Natural killer cell treated with Interleukin-12 subunit alpha and Interleukin-12 subunit beta and Interleukin-15 and Interleukin-18, amount 100 ng/mL, for 72 hours (primary cell): Measurements from ENCODE around the gene RPL36. TPM values are rescaled to one million over a fixed set of nuclear protein-coding genes. Genes with fewer than 3 reads are reported as not detected.
A peak's percentile ranks its signal among the peaks of the same experiment; 100 is the strongest.
"Not testable (repeated sequence)": the region's sequence is repeated elsewhere in the genome, so short reads cannot be mapped to it uniquely, and the experiment has no call there.

Experiments used
- ATAC-seq, 2 donors: fragments of 150-1000 bp; cut with Tn5 transposase in 1 of 2; sonication (Bioruptor Pico), chemical (Tn5 transposase) in 1 of 2; 2 replicates each; pipeline ENCODE4 v1.10.0; 2021
- DNase-seq: peaks from one replicate; pipeline ENCODE4 v3.0.0; 2022; ENCODE audit warnings: low spot score
- H3K27ac Mint-ChIP-seq, 2 donors: 1 replicate in 1 of 2; 2 replicates in 1 of 2; pipeline ENCODE4 v1.8.0; 2022; ENCODE audit warnings: mixed read lengths in 2 of 2, mild to moderate bottlenecking in 1 of 2, moderate library complexity in 1 of 2
- H3K27me3 Mint-ChIP-seq, 2 donors: 1 replicate in 1 of 2; 2 replicates in 1 of 2; pipeline ENCODE4 v1.8.0; 2022; ENCODE audit warnings: mixed read lengths in 2 of 2
- H3K36me3 Mint-ChIP-seq: one replicate; pipeline ENCODE4 v1.8.0; 2022; ENCODE audit warnings: mixed read lengths
- H3K4me1 Mint-ChIP-seq, 2 donors: 1 replicate in 1 of 2; 2 replicates in 1 of 2; pipeline ENCODE4 v1.8.0; 2022; ENCODE audit warnings: low read depth in 2 of 2, mixed read lengths in 2 of 2, mild to moderate bottlenecking in 1 of 2
- H3K4me3 Mint-ChIP-seq: one replicate; pipeline ENCODE4 v1.8.0; 2022; ENCODE audit warnings: mixed read lengths
- H3K9me3 Mint-ChIP-seq: 2 replicates; pipeline ENCODE4 v1.8.0; 2022; ENCODE audit warnings: mixed read lengths
- total RNA-seq, 2 donors: library from RNA; stranded (reverse); gene quantifications; one replicate each; pipeline ENCODE4 v1.2.3, GENCODE V29; 2022

The RPL36 gene
- total RNA-seq, 2 donors from 2014 or later: 645 to 764 TPM

- Mint-ChIP-seq H3K4me3 (peak overlapping the region; percentile 58), H3K4me1 (peaks cover 19 to 37% of the 10 kb centered on the region in 2 donors)
- not testable (repeated sequence) for H3K27ac Mint-ChIP-seq
Measured at GRCh38 chr19:5688262-5688881, 1.7 kb upstream of the RPL36 start.

GRCh38 chr19:5690955-5691821, 1.1 kb downstream of the RPL36 start:
- Mint-ChIP-seq H3K4me3 (peak overlapping the region; percentile 98), H3K36me3 (peaks cover 7% of the 10 kb centered on the region), H3K27ac (peak overlapping the region; percentile 96 to 97), H3K4me1 (peaks cover 14 to 36% of the 10 kb centered on the region in 2 donors), H3K27me3 (no peaks in the 10 kb centered on the region), H3K9me3 (no peaks in the 10 kb centered on the region)
- no peak for ATAC-seq
- no peak for DNase-seq

More at GRCh38 chr19:5688262-5688881, 1.7 kb upstream of the RPL36 start:
- H3K27me3 Mint-ChIP-seq, H3K36me3 Mint-ChIP-seq, DNase-seq, ATAC-seq, H3K9me3 Mint-ChIP-seq: not testable (repeated sequence)

GRCh38 chr19:5691822-5692722, 2.0 kb downstream of the RPL36 start:
- Mint-ChIP-seq H3K27ac (peak overlapping the region in 1 of 2 donors; percentile 44), H3K9me3 (no peaks in the 10 kb centered on the region), H3K36me3 (peaks cover 7% of the 10 kb centered on the region), H3K4me3 (peak overlapping the region; percentile 58), H3K4me1 (peaks cover 14 to 34% of the 10 kb centered on the region in 2 donors), H3K27me3 (no peaks in the 10 kb centered on the region)
- no peak for DNase-seq
- no peak for ATAC-seq

- ATAC-seq (no peak), DNase-seq (no peak)
- peak overlapping the region; percentile 58 for H3K4me3 Mint-ChIP-seq
- H3K9me3 Mint-ChIP-seq: no peaks in the 10 kb centered on the region
- H3K27me3 Mint-ChIP-seq: no peaks in the 10 kb centered on the region
- H3K27ac Mint-ChIP-seq: peak overlapping the region in 1 of 2 donors; percentile 44
- H3K4me1 Mint-ChIP-seq: peaks cover 14 to 36% of the 10 kb centered on the region in 2 donors
- H3K36me3 Mint-ChIP-seq: peaks cover 7% of the 10 kb centered on the region
Measured at GRCh38 chr19:5692723-5693194, 2.7 kb downstream of the RPL36 start.

GRCh38 chr19:5693195-5694166, 3.4 kb downstream of the RPL36 start:
- Mint-ChIP-seq H3K4me3 (peak overlapping the region; percentile 39), H3K36me3 (peaks cover 7% of the 10 kb centered on the region), H3K27me3 (no peaks in the 10 kb centered on the region), H3K9me3 (no peaks in the 10 kb centered on the region), H3K4me1 (peaks cover 14 to 31% of the 10 kb centered on the region in 2 donors), H3K27ac (peak overlapping the region in 1 of 2 donors; percentile 44)
- DNase-seq: no peak
- ATAC-seq: no peak

- no peak for DNase-seq
- peaks cover 14 to 31% of the 10 kb centered on the region in 2 donors for H3K4me1 Mint-ChIP-seq
- ATAC-seq: no peak
- no peaks in the 10 kb centered on the region for H3K27me3 Mint-ChIP-seq
- H3K9me3 Mint-ChIP-seq: no peaks in the 10 kb centered on the region
- H3K27ac Mint-ChIP-seq: no peak overlapping the region
- no peak overlapping the region for H3K4me3 Mint-ChIP-seq
- H3K36me3 Mint-ChIP-seq: peaks cover 7% of the 10 kb centered on the region
Measured at GRCh38 chr19:5694167-5694955, 4.3 kb downstream of the RPL36 start.

GRCh38 chr19:5694956-5695648, 5.0 kb downstream of the RPL36 start:
- Mint-ChIP-seq H3K9me3 (no peaks in the 10 kb centered on the region), H3K4me3 (no peak overlapping the region), H3K36me3 (peaks cover 7% of the 10 kb centered on the region), H3K27ac (no peak overlapping the region), H3K27me3 (no peaks in the 10 kb centered on the region), H3K4me1 (peaks cover 9 to 27% of the 10 kb centered on the region in 2 donors)
- ATAC-seq (no peak), DNase-seq (no peak)

GRCh38 chr19:5695649-5696195, 5.6 kb downstream of the RPL36 start:
- no peak for ATAC-seq
- Mint-ChIP-seq H3K27me3 (no peaks in the 10 kb centered on the region), H3K36me3 (peaks cover 3% of the 10 kb centered on the region), H3K9me3 (no peaks in the 10 kb centered on the region), H3K4me3 (no peak overlapping the region), H3K27ac (no peak overlapping the region), H3K4me1 (peaks cover 3 to 23% of the 10 kb centered on the region in 2 donors)
- no peak for DNase-seq

GRCh38 chr19:5696196-5697021, 6.3 kb downstream of the RPL36 start:
- no peaks in the 10 kb centered on the region for H3K36me3 Mint-ChIP-seq
- H3K27ac Mint-ChIP-seq: no peak overlapping the region
- no peak overlapping the region for H3K4me3 Mint-ChIP-seq
- no peak for ATAC-seq
- no peaks in the 10 kb centered on the region for H3K9me3 Mint-ChIP-seq
- no peak for DNase-seq
- H3K27me3 Mint-ChIP-seq: no peaks in the 10 kb centered on the region
- peaks cover 0 to 18% of the 10 kb centered on the region in 2 donors for H3K4me1 Mint-ChIP-seq

- no peak overlapping the region for H3K27ac Mint-ChIP-seq
- no peak for DNase-seq
- H3K36me3 Mint-ChIP-seq: no peaks in the 10 kb centered on the region
- no peak for ATAC-seq
- peaks cover 0 to 20% of the 10 kb centered on the region in 2 donors for H3K4me1 Mint-ChIP-seq
- H3K27me3 Mint-ChIP-seq: no peaks in the 10 kb centered on the region
- H3K9me3 Mint-ChIP-seq: no peaks in the 10 kb centered on the region
- H3K4me3 Mint-ChIP-seq: no peak overlapping the region
Measured at GRCh38 chr19:5697022-5697889, 7.2 kb downstream of the RPL36 start.
